IPS-15b (cell line): ENCODE data around the gene CPEB2.

ENCODE experiments used
- H3K27me3 ChIP-seq: one replicate; pipeline ENCODE4 v1.6.1; 2013; ENCODE audit warnings: low read length; ENCODE audit not compliant: control insufficient read depth, insufficient read depth
- H3K36me3 ChIP-seq: one replicate; pipeline ENCODE4 v1.6.1; 2013; ENCODE audit warnings: low read length; ENCODE audit not compliant: control insufficient read depth, insufficient read depth
- H3K4me1 ChIP-seq: one replicate; pipeline ENCODE4 v1.6.1; 2013; ENCODE audit warnings: mild to moderate bottlenecking, low read length; ENCODE audit not compliant: control insufficient read depth, insufficient read depth
- H3K4me3 ChIP-seq: one replicate; pipeline ENCODE4 v1.5.1; 2013; ENCODE audit warnings: low read depth, low read length
- H3K9ac ChIP-seq: one replicate; pipeline ENCODE4 v1.6.1; 2013; ENCODE audit warnings: low read depth, mild to moderate bottlenecking, low read length
- H3K9me3 ChIP-seq: one replicate; pipeline ENCODE4 v1.6.1; 2013; ENCODE audit warnings: mild to moderate bottlenecking, low read length; ENCODE audit not compliant: control insufficient read depth, insufficient read depth

Gene CPEB2

GRCh38 chr4:15031993-15032675, 29.9 kb downstream of the CPEB2 start:
- H3K4me1 ChIP-seq: no peaks in the 10 kb centered on the region

GRCh38 chr4:15034071-15034764, 31.9 kb downstream of the CPEB2 start:
- no peaks in the 10 kb centered on the region for H3K9me3 ChIP-seq
- H3K4me1 ChIP-seq: no peaks in the 10 kb centered on the region
- no peak overlapping the region for H3K4me3 ChIP-seq
- no peak overlapping the region for H3K9ac ChIP-seq
- no peaks in the 10 kb centered on the region for H3K36me3 ChIP-seq
- no peaks in the 10 kb centered on the region for H3K27me3 ChIP-seq

More at GRCh38 chr4:15031993-15032675, 29.9 kb downstream of the CPEB2 start:
- Histone ChIP-seq H3K9me3 (no peaks in the 10 kb centered on the region), H3K9ac (no peak overlapping the region), H3K27me3 (no peaks in the 10 kb centered on the region), H3K4me3 (no peak overlapping the region), H3K36me3 (no peaks in the 10 kb centered on the region)

- Histone ChIP-seq H3K9ac (no peak overlapping the region), H3K4me3 (no peak overlapping the region), H3K9me3 (no peaks in the 10 kb centered on the region), H3K36me3 (no peaks in the 10 kb centered on the region), H3K4me1 (no peaks in the 10 kb centered on the region), H3K27me3 (no peaks in the 10 kb centered on the region)
These were observed 32.9 kb downstream of the CPEB2 start for GRCh38 chr4:15035159-15035558.

GRCh38 chr4:15037923-15038541, 35.8 kb downstream of the CPEB2 start:
- peaks cover 7% of the 10 kb centered on the region for H3K4me1 ChIP-seq
- H3K4me3 ChIP-seq: no peak overlapping the region
- no peaks in the 10 kb centered on the region for H3K9me3 ChIP-seq
- no peaks in the 10 kb centered on the region for H3K27me3 ChIP-seq
- H3K36me3 ChIP-seq: no peaks in the 10 kb centered on the region
- H3K9ac ChIP-seq: no peak overlapping the region

- Histone ChIP-seq H3K4me1 (peaks cover 7% of the 10 kb centered on the region), H3K9ac (no peak overlapping the region), H3K9me3 (no peaks in the 10 kb centered on the region), H3K4me3 (no peak overlapping the region), H3K27me3 (no peaks in the 10 kb centered on the region), H3K36me3 (no peaks in the 10 kb centered on the region)
These were observed 38.7 kb downstream of the CPEB2 start for GRCh38 chr4:15040916-15041463.

- H3K4me3 ChIP-seq: no peak overlapping the region
- H3K9me3 ChIP-seq: no peaks in the 10 kb centered on the region
- H3K9ac ChIP-seq: no peak overlapping the region
- no peaks in the 10 kb centered on the region for H3K27me3 ChIP-seq
- H3K36me3 ChIP-seq: no peaks in the 10 kb centered on the region
- peaks cover 7% of the 10 kb centered on the region for H3K4me1 ChIP-seq
These were observed 40.4 kb downstream of the CPEB2 start for GRCh38 chr4:15042529-15043167.

- Histone ChIP-seq H3K27me3 (no peaks in the 10 kb centered on the region), H3K9me3 (no peaks in the 10 kb centered on the region), H3K36me3 (no peaks in the 10 kb centered on the region), H3K4me3 (no peak overlapping the region), H3K9ac (no peak overlapping the region), H3K4me1 (peaks cover 7% of the 10 kb centered on the region)
These were observed 40.9 kb downstream of the CPEB2 start for GRCh38 chr4:15043226-15043625.

- no peak overlapping the region for H3K4me3 ChIP-seq
- H3K27me3 ChIP-seq: no peaks in the 10 kb centered on the region
- H3K9me3 ChIP-seq: no peaks in the 10 kb centered on the region
- H3K4me1 ChIP-seq: peaks cover 7% of the 10 kb centered on the region
- no peak overlapping the region for H3K9ac ChIP-seq
- no peaks in the 10 kb centered on the region for H3K36me3 ChIP-seq
These were observed 41.6 kb downstream of the CPEB2 start for GRCh38 chr4:15043922-15044321.

- no peaks in the 10 kb centered on the region for H3K4me1 ChIP-seq
- no peak overlapping the region for H3K4me3 ChIP-seq
- H3K36me3 ChIP-seq: no peaks in the 10 kb centered on the region
- H3K9me3 ChIP-seq: no peaks in the 10 kb centered on the region
- no peak overlapping the region for H3K9ac ChIP-seq
- no peaks in the 10 kb centered on the region for H3K27me3 ChIP-seq
These were observed 52.3 kb downstream of the CPEB2 start for GRCh38 chr4:15054541-15054940.

- Histone ChIP-seq H3K9me3 (no peaks in the 10 kb centered on the region), H3K4me3 (no peak overlapping the region), H3K36me3 (no peaks in the 10 kb centered on the region), H3K9ac (no peak overlapping the region), H3K27me3 (no peaks in the 10 kb centered on the region), H3K4me1 (no peaks in the 10 kb centered on the region)
These were observed 57.9 kb downstream of the CPEB2 start for GRCh38 chr4:15060213-15060612.

- H3K4me1 ChIP-seq: no peaks in the 10 kb centered on the region
- H3K9me3 ChIP-seq: no peaks in the 10 kb centered on the region
- no peak overlapping the region for H3K9ac ChIP-seq
- no peaks in the 10 kb centered on the region for H3K27me3 ChIP-seq
- H3K4me3 ChIP-seq: no peak overlapping the region
- no peaks in the 10 kb centered on the region for H3K36me3 ChIP-seq
These were observed 61.1 kb downstream of the CPEB2 start for GRCh38 chr4:15063341-15063740.
